ENCODE data around the gene MAX. TPM values are rescaled to one million over a fixed set of nuclear protein-coding genes. Genes with fewer than 3 reads are reported as not detected.

Gene MAX
- total RNA-seq, result 109 TPM

- peak; percentile 99 for DNase-seq (ENCODE audit: low spot score)
Measured at GRCh38 chr14:65102441-65103149, at the start of gene MAX. Gene MAX (minus strand): TSS chr14:65102517. CDS start chr14:65102339, 178 bp downstream.

DNA sequence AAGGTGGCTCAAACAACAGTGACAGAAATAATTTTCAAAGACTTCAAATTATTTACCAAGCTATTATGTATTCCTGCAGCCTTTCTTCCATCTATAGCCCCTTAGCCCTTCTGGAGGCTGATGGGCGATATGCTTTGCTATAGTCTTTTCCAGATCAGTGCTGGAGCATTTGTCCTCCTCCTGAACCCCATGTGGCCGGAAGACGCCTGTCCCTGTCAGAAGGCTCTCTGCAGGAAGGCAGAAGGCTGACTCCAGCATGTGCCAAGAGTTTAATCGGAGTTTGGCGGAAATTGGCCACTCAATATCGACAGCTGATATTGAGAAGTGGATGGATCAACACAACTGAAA is 49.3 kb upstream of the MAX start:
- DNase-seq (ENCODE audit: low spot score), result no peak

DNA sequence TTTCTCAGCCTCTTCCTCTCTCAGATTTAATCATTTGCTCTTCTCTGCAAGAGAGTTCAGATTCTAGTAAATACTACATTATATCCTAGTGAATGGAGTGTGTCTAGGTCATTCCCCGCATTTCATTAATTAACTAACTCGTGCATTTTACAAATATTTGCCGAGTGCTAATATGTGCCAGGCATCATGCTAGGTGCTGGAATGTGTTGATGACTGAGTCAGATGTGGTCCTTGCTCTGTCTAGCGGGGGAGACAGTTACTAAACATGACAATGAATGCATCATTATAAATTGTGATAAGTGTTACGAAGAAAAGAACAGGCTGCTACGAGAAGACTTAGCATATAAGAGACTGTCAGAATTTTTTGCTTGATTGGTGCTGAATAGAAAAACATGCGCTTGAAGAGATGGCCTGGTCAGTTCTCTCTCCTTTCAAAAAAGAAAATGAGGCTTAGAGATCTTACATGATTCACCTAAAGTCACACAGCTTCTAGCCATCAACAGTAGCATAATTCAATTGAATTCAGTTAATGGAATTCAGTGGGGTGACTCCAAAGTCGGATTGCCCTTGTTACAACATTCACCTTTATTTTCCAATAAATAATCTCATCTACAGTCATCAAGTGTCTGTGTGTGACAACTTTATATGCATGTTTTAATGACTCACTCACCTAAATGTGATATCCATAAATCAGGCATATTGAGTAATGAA is 48.7 kb upstream of the MAX start:
- no peak for DNase-seq (ENCODE audit: low spot score)

- no peak for DNase-seq (ENCODE audit: low spot score)
Measured at GRCh38 chr14:65149116-65149515, 46.8 kb upstream of the MAX start.

GRCh38 chr14:65144170-65144569 is 41.9 kb upstream of the MAX start:
- DNase-seq (ENCODE audit: low spot score), result no peak

DNA sequence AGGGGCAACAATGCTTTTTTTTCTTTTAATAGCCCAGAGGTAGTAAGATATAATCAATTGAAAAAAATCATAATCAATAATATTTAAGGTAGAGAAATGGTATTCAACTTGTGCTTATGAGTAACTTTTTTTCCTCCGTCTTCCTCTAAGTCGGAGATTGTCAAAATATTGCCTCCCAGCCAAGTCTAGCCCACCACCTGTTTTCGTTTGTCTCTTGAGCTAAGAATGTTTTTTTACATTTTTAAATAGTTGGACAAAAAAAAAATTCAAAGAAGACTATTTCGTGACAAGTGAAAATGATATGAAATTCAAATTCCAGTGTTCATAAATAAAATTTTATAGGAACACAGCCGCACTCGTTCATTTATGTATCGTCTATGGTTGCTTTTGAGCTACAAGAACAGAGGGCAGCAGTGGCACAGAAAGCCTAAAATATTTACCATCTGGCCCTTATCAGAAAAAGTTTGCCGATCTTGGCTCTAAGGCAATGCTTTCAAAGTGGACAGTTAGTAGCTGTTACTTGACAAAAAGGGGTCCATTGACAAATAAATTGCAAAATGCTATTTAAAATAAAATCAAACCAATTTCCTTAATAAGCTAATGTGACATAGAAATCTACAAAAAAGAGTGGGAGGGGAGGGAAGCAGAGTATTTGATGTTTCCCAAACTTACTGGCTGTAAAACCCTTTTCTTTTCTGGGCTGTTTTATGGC is 40.8 kb upstream of the MAX start:
- DNase-seq (ENCODE audit: low spot score), result no peak

DNA sequence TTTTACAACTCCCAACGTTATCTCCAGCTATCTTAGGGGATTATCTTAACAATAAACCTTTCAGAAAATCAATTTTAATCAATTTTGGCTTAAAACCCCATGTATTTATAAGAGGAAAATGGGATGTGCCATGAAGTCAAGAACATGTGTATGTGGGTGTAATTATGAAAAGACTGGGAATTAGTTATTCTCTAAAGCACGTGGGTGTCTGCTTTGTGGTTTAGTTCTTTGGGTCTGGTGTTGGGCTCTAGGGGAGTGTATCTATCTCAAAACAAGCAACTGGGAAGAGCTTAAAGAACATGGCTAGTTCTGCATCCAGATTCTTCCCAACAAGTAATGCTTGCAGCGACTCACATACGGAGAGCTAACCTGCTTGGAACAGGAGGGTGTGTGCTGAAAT is 40.1 kb upstream of the MAX start:
- no peak for DNase-seq (ENCODE audit: low spot score)

GRCh38 chr14:65141523-65141922 is 39.2 kb upstream of the MAX start:
- DNase-seq (ENCODE audit: low spot score), result no peak

GRCh38 chr14:65137648-65138307 is 35.5 kb upstream of the MAX start:
- DNase-seq (ENCODE audit: low spot score), result no peak

GRCh38 chr14:65134651-65135579 is 32.6 kb upstream of the MAX start:
- DNase-seq (ENCODE audit: low spot score), result peak; percentile 34

DNA sequence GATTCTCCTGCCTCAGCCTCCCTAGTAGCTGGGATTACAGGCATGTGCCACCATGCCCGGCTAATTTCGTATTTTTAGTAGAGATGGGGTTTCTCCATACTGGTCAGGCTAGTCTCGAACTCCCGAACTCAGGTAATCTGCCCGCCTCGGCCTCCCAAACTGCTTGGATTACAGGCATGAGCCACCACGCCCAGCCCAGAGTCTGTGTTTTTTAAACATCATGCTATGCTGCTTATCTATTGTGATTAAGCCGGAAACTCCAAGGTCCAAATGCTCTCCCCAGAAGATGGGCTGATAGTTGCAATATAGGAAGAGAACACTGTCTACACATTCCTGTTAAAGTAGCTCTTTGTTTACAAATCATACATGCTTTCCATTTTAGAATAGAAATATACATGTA is 30.5 kb upstream of the MAX start:
- DNase-seq (ENCODE audit: low spot score), result no peak

- no peak for DNase-seq (ENCODE audit: low spot score)
Measured at GRCh38 chr14:65131301-65131701, 29.0 kb upstream of the MAX start.

GRCh38 chr14:65128096-65128495 is 25.8 kb upstream of the MAX start:
- no peak for DNase-seq (ENCODE audit: low spot score)

DNA sequence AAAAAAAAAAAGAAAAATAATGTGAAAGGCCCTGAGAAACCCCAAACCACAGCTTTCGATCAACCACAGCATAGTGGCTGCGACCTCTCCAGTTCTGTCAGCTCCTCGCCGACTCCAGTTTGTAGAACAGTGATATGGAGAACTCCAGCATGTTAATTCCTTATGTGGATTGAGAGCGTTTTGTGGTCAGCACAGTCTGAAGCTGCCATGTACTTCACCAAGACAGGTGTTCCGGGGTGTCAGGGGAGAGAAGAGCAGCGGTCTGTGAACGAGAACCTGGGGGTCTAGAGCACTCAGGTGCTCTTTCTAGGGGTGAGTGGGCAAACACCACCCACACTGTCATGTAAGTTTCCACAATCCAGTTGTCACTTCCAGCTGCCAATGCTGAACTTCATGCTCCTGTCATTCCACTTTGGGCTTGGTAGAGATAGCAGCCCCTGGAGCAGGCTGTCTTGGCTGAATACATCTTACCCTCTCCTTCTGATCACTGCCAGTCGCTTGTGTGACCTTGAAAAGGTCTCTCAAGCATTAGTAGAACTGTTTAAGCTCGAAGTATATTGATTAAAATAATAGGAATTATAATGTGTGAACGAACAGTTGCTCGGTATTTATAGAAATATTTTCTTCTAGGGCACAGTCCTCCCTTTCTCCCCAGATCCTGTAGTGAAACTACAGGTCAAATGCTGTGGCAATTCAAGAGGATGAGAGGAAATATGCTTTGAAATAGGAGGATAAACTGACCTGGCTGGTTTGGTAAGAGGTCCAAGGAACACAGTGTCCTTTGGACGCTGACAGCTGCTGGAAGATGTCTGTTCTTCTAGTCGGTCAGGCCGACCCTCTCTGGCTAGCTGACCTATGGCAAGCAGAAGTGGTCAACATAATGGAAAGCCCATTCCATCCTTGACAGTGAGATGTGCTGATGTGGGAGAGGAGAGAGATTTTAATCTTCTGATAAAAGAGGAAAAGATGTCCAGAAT is 15.7 kb upstream of the MAX start:
- no peak for DNase-seq (ENCODE audit: low spot score)

- no peak for DNase-seq (ENCODE audit: low spot score)
Measured at GRCh38 chr14:65115615-65116014, 13.3 kb upstream of the MAX start.

DNA sequence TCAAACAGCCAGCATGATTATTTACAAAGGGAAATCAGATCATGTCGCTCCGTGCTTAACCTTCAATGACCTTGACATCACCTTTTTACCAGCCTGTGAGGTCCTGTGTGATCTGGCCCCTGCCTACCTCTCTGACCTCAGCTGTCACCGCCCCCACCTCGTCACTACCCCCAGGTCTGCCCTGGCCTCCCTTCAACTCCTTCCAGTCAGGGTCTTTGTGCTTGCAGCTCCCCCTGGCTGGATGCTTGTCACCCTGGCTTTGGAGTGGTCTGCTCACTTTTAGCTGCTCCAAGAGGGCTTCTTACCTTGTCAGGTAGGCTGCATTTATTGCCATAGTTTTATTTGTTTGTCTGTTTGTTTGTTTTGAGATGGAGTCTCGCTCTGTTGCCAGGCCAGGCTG is 8.2 kb upstream of the MAX start:
- no peak for DNase-seq (ENCODE audit: low spot score)

- no peak for DNase-seq (ENCODE audit: low spot score)
Measured at GRCh38 chr14:65109357-65109756, 7.0 kb upstream of the MAX start.

DNA sequence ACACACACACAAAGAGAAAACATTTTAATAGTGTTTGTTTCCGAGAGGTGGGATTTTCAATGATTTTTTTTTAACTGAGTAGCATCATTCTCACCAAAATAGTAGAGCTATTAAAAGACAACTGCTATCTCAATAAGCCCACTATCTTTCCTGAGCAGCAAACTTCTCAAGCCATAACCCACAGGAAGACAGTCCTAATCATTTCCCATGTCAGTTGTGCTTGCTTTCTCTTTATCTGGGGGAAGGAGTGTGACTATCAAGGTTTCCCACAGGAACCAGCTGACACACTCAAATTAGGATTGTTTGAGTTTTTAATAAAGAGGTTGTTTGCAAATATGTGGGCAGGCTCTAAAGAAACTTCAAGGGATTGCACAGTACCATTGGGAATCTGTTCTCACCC is 4.9 kb upstream of the MAX start:
- DNase-seq (ENCODE audit: low spot score), result no peak

DNA sequence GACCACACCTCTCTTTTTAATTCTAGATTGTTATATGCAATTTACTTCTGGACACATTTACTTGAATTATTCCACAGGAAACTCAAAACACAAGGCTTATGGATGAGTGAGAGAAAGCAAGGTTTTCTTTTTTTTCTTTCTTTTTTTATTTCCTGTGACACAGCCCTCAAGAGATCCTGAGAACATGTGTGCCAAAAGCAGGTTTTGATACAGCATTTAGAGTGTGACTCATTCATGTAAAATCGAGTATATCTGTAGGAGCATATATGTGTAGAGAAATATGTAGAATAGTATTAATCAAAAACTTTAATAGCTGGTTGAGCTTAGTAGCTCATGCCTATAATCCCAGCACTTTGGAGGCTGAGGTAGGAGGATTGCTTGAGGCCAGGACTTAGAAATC is 4.4 kb upstream of the MAX start:
- DNase-seq (ENCODE audit: low spot score), result no peak

DNA sequence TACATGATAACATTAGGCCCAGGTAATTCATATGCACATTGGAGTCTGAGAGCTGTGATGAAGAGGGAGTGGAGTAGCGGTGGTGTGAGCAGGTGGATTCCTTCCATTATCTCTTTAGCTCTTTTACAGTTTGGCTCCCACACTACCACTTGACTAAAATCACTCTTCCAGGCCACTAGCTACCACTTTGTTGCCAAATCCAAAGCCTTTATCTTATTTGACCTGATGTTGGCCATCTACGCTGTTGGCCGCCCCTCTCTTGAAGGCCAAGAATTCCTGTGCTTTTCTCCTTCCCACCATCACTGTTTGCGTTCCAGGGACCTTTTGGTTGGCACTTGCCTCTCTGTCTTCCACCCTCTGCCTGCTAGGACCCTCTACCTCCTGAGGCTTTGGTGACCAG is 4.0 kb upstream of the MAX start:
- no peak for DNase-seq (ENCODE audit: low spot score)

Measured in mucosa of gallbladder (tissue), 1 donor.